ENCODE results near the gene MCRIP1. TPM values are rescaled to one million over a fixed set of nuclear protein-coding genes. Genes with fewer than 3 reads are reported as not detected.

MCRIP1 gene
- polyA plus RNA-seq, 1 of the 3 experiments (the other 2 are of a cell fraction): 156 TPM

DNA sequence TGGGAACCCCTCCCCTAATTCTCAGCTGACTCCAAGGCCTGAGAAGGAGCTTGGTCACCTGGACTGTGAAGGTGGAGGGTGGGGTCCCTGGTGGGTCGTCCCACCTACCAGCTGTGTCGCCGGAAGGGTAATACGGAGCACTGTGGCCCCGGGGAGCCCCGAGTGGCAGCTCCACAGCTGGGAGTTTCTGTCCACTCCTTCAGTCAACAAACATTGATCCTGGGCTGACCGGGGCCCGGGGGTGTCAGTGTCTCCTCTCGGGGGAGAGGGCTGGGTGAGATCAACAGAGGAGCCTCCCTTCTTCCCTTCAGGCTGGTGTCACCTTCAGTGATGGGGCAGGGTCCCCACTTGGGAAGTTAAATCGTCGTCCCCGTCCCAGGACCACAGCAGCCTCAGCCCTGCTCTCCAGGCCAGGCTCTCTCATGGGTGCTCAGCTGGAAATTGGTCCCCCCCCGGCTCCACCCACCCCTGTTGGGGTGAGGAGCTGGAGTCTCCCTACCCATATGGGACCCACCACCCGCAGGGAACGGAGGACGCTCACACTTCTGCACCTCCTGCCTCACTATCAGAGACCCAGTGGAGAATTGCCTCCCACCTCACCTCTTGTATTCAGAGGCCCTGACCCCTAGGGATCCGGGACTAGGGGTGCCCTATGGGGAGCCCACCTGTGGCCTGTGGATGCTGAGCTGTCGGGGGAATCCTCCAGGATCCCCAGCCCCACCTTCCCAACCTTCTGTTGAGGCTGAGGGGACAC, 27.2 kb downstream of the MCRIP1 start:
- no peak for DNase-seq
- ChIA-PET POLR2A (interaction anchor here (0.6 to 0.8 kb wide), 3 partner anchors 9 to 24 kb away, joined by 3 read pairs; no protein-coding TSS in a partner anchor), CTCF (interaction anchor here (0.6 to 7.3 kb wide), 15 partner anchors 9 to 399 kb away, joined by 3 to 60 read pairs (median 4); partner anchors contain the start of genes ARHGDIA and MCRIP1)
- WGBS (ENCODE audit: low lambda C conversion rate): 23% methylated on average over 12 of the region's 18 CpGs
- peaks cover 94% of the 10 kb centered on the region for H3K27me3 ChIP-seq (ENCODE audit: insufficient read depth)
- H3K79me2 ChIP-seq (ENCODE audit: insufficient read depth): no peaks in the 10 kb centered on the region
- H3K4me3 ChIP-seq (ENCODE audit: low read depth in 2 of 2, low read length in 1 of 2): no peak overlapping the region
- H3K4me2 ChIP-seq: no peak overlapping the region
- H3K9me2 ChIP-seq: no peaks in the 10 kb centered on the region
- no peak overlapping the region for H3K27ac ChIP-seq (ENCODE audit: low read depth in 2 of 2, low read length in 1 of 2)
- no peak overlapping the region for H2AFZ ChIP-seq (ENCODE audit: low read depth)
- TF ChIP-seq, protein P1, sequence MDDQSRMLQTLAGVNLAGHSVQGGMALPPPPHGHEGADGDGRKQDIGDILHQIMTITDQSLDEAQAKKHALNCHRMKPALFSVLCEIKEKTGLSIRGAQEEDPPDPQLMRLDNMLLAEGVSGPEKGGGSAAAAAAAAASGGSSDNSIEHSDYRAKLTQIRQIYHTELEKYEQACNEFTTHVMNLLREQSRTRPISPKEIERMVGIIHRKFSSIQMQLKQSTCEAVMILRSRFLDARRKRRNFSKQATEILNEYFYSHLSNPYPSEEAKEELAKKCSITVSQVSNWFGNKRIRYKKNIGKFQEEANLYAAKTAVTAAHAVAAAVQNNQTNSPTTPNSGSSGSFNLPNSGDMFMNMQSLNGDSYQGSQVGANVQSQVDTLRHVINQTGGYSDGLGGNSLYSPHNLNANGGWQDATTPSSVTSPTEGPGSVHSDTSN (IDR thresholded peaks at IDR 0.05): no peak
- TF ChIP-seq, protein P2, sequence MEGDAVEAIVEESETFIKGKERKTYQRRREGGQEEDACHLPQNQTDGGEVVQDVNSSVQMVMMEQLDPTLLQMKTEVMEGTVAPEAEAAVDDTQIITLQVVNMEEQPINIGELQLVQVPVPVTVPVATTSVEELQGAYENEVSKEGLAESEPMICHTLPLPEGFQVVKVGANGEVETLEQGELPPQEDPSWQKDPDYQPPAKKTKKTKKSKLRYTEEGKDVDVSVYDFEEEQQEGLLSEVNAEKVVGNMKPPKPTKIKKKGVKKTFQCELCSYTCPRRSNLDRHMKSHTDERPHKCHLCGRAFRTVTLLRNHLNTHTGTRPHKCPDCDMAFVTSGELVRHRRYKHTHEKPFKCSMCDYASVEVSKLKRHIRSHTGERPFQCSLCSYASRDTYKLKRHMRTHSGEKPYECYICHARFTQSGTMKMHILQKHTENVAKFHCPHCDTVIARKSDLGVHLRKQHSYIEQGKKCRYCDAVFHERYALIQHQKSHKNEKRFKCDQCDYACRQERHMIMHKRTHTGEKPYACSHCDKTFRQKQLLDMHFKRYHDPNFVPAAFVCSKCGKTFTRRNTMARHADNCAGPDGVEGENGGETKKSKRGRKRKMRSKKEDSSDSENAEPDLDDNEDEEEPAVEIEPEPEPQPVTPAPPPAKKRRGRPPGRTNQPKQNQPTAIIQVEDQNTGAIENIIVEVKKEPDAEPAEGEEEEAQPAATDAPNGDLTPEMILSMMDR (IDR thresholded peaks at IDR 0.05): no peak
- TF ChIP-seq FOXJ3 (CRISPR knock-in tag; IDR thresholded peaks at IDR 0.05) (no peak), POLR2AphosphoS5 (IDR thresholded peaks at IDR 0.05; ENCODE audit: low read depth, low read length) (no peak), GATA2 (CRISPR knock-in tag; IDR thresholded peaks at IDR 0.05) (no peak), TCF12 (IDR thresholded peaks at IDR 0.05) (no peak), NRF1 (IDR thresholded peaks at IDR 0.05; ENCODE audit: low read depth, low read length) (no peak), GABPA (IDR thresholded peaks at IDR 0.05; ENCODE audit: low read depth) (no peak), RCOR1 (IDR thresholded peaks at IDR 0.05; ENCODE audit: low read length) (no peak), RFX5 (IDR thresholded peaks at IDR 0.05; ENCODE audit: low read length) (no peak), TAF1 (IDR thresholded peaks at IDR 0.05; ENCODE audit: borderline replicate concordance, low read depth, low read length) (no peak), SMC3 (IDR thresholded peaks at IDR 0.05; ENCODE audit: low read depth, low read length) (no peak), RAD21 (IDR thresholded peaks at IDR 0.05; ENCODE audit: low read length) (no peak), YY1 (IDR thresholded peaks at IDR 0.05; ENCODE audit: low read depth) (no peak)
- TF ChIP-seq, protein P3, sequence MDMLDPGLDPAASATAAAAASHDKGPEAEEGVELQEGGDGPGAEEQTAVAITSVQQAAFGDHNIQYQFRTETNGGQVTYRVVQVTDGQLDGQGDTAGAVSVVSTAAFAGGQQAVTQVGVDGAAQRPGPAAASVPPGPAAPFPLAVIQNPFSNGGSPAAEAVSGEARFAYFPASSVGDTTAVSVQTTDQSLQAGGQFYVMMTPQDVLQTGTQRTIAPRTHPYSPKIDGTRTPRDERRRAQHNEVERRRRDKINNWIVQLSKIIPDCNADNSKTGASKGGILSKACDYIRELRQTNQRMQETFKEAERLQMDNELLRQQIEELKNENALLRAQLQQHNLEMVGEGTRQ (IDR thresholded peaks at IDR 0.05; ENCODE audit: borderline replicate concordance, low read depth, low read length): no peak
- peaks cover 0 to 14% of the 10 kb centered on the region in 2 experiments; a peak in 1 of 4 replicates for H3K4me1 ChIP-seq (ENCODE audit: control insufficient read depth in 1 of 2, insufficient read depth in 2 of 2, low read depth in 1 of 2, low read length in 1 of 2)
- no peaks in the 10 kb centered on the region for H3F3A ChIP-seq (replicated peaks; ENCODE audit: insufficient read depth)
- H3K36me3 ChIP-seq (replicated peaks in 1 of 2; ENCODE audit: control insufficient read depth in 1 of 2, insufficient read depth in 2 of 2, low read length in 1 of 2): no peaks in the 10 kb centered on the region
- H4K20me1 ChIP-seq (ENCODE audit: insufficient read depth): no peaks in the 10 kb centered on the region
- H3K9me3 ChIP-seq: no peaks in the 10 kb centered on the region
- H3K9ac ChIP-seq: no peak overlapping the region
